ENCODE measurements around the gene TNIP1.

The TNIP1 gene

GRCh38 chr5:151106509-151106908 lies 25.7 kb upstream of the TNIP1 start:
- Histone ChIP-seq H2AFZ (no peak overlapping the region), H3K4me2 (ENCODE audit: low read length) (no peak overlapping the region), H3K27me3 (ENCODE audit: control insufficient read depth, insufficient read depth, low read length) (no peaks in the 10 kb centered on the region), H3K79me2 (peaks cover 3% of the 10 kb centered on the region), H3K9me3 (ENCODE audit: control insufficient read depth, low read length) (no peaks in the 10 kb centered on the region), H3K36me3 (ENCODE audit: control insufficient read depth, insufficient read depth, low read length) (no peaks in the 10 kb centered on the region), H3K4me1 (peaks cover 64% of the 10 kb centered on the region), H3K4me3 (ENCODE audit: low read depth, low read length) (no peak overlapping the region), H3K9ac (no peak overlapping the region), H3K27ac (peak overlapping the region; percentile 96)
- TF ChIP-seq CTCF (IDR thresholded peaks at IDR 0.05), result no peak

- no peak for TF ChIP-seq CTCF (IDR thresholded peaks at IDR 0.05)
- H3K27ac ChIP-seq, result peak overlapping the region; percentile 96
- H3K4me3 ChIP-seq (ENCODE audit: low read depth, low read length), result no peak overlapping the region
- no peak overlapping the region for H3K9ac ChIP-seq
- H3K4me1 ChIP-seq, result peaks cover 67% of the 10 kb centered on the region
- H2AFZ ChIP-seq, result no peak overlapping the region
- H3K4me2 ChIP-seq (ENCODE audit: low read length), result no peak overlapping the region
- no peaks in the 10 kb centered on the region for H3K36me3 ChIP-seq (ENCODE audit: control insufficient read depth, insufficient read depth, low read length)
- no peaks in the 10 kb centered on the region for H3K9me3 ChIP-seq (ENCODE audit: control insufficient read depth, low read length)
- no peaks in the 10 kb centered on the region for H3K27me3 ChIP-seq (ENCODE audit: control insufficient read depth, insufficient read depth, low read length)
- peaks cover 3% of the 10 kb centered on the region for H3K79me2 ChIP-seq
These were observed 25.2 kb upstream of the TNIP1 start for GRCh38 chr5:151106043-151106442.

- Histone ChIP-seq H2AFZ (no peak overlapping the region), H3K4me2 (ENCODE audit: low read length) (no peak overlapping the region), H3K4me3 (ENCODE audit: low read depth, low read length) (no peak overlapping the region), H3K4me1 (peaks cover 72% of the 10 kb centered on the region), H3K27me3 (ENCODE audit: control insufficient read depth, insufficient read depth, low read length) (no peaks in the 10 kb centered on the region), H3K79me2 (peaks cover 3% of the 10 kb centered on the region), H3K36me3 (ENCODE audit: control insufficient read depth, insufficient read depth, low read length) (no peaks in the 10 kb centered on the region), H3K27ac (peak overlapping the region; percentile 96), H3K9me3 (ENCODE audit: control insufficient read depth, low read length) (no peaks in the 10 kb centered on the region), H3K9ac (no peak overlapping the region)
- TF ChIP-seq CTCF (IDR thresholded peaks at IDR 0.05), result no peak
These were observed 24.7 kb upstream of the TNIP1 start for GRCh38 chr5:151105561-151105960.

GRCh38 chr5:151104795-151105194 lies 24.0 kb upstream of the TNIP1 start:
- peak overlapping the region; percentile 96 for H3K27ac ChIP-seq
- no peak overlapping the region for H3K4me2 ChIP-seq (ENCODE audit: low read length)
- peak overlapping the region; percentile 7 for H3K4me3 ChIP-seq (ENCODE audit: low read depth, low read length)
- H3K79me2 ChIP-seq, result no peaks in the 10 kb centered on the region
- H3K4me1 ChIP-seq, result peaks cover 78% of the 10 kb centered on the region
- no peaks in the 10 kb centered on the region for H3K9me3 ChIP-seq (ENCODE audit: control insufficient read depth, low read length)
- no peaks in the 10 kb centered on the region for H3K36me3 ChIP-seq (ENCODE audit: control insufficient read depth, insufficient read depth, low read length)
- H3K9ac ChIP-seq, result no peak overlapping the region
- TF ChIP-seq CTCF (IDR thresholded peaks at IDR 0.05), result no peak
- H2AFZ ChIP-seq, result no peak overlapping the region
- H3K27me3 ChIP-seq (ENCODE audit: control insufficient read depth, insufficient read depth, low read length), result no peaks in the 10 kb centered on the region

GRCh38 chr5:151101746-151102145 lies 20.9 kb upstream of the TNIP1 start:
- Histone ChIP-seq H3K27ac (peak overlapping the region; percentile 96), H2AFZ (peak overlapping the region; percentile 35), H3K9ac (no peak overlapping the region), H3K79me2 (no peaks in the 10 kb centered on the region), H3K4me3 (ENCODE audit: low read depth, low read length) (no peak overlapping the region), H3K36me3 (ENCODE audit: control insufficient read depth, insufficient read depth, low read length) (no peaks in the 10 kb centered on the region), H3K4me1 (peaks cover 76% of the 10 kb centered on the region), H3K4me2 (ENCODE audit: low read length) (no peak overlapping the region), H3K27me3 (ENCODE audit: control insufficient read depth, insufficient read depth, low read length) (no peaks in the 10 kb centered on the region), H3K9me3 (ENCODE audit: control insufficient read depth, low read length) (no peaks in the 10 kb centered on the region)
- no peak for TF ChIP-seq CTCF (IDR thresholded peaks at IDR 0.05)

Measured in parathyroid adenoma (tissue), 2 donors.